ENCODE results near the gene RANGRF.

- TF ChIP-seq EZH2 (IDR thresholded peaks at IDR 0.05) = no peak
- TF ChIP-seq CTCF (IDR thresholded peaks at IDR 0.05) = no peak
Measured at GRCh38 chr17:8327303-8327649, 38.8 kb downstream of the RANGRF start.

Data from neural progenitor cell (in vitro differentiated cells).